ENCODE measurements around the gene SSU72.
"Not testable (repeated sequence)": the region's sequence is repeated elsewhere in the genome, so short reads cannot be mapped to it uniquely, and the experiment has no call there.

SSU72 gene

DNA sequence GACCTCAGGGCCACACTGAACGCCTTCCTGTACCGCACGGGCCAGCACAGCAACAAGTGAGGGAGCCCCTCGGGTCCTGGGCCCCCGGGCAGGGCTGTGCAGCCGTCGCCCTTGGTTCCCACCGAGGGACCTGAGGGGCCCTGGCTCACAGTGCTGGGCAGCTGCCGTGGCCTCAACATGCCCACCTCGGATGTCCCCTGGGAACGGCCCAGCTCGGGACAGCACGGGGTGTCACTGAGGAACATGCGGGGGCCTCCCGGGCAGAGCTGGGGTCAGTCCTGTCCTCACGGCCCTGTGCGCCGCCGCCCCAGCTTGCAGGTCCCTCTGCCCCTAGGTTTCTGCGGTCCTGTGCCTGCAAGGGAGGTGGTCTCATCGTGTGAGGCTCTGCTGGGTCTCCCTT lies 48.2 kb downstream of the SSU72 start:
- not testable (repeated sequence) for DNase-seq (ENCODE audit: low read depth)

DNA sequence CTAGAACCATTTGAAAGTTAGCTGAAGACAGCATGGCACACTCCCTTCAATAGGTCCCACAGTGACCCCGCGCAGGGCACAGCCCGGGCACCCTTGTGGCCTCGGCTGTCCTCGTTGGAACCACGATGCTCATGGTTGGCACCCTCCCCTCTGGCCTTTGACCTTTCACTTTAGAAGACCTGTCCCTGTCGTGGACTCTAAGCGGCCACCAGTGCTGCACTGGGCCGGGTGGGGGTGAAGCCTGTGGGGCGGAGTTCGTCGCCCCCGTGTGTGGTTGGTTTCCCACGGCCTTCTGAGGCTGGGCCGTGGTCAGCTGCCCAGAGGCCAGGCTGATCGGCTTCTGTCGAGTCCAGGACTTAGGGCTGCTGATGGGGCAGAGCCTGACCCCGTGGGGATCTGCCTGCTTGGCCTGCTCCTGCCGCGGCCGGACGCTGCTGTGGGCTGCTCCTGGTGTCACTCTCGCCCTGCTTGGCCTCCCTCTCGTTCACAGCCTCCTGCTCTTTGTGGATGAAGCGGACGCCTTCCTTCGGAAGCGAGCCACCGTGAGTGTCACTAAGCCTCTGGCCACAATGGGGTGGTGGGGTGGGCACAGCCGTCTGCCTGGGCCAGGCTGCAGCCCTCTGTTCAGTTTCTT lies 49.8 kb downstream of the SSU72 start:
- DNase-seq (ENCODE audit: low read depth) = not testable (repeated sequence)

DNA sequence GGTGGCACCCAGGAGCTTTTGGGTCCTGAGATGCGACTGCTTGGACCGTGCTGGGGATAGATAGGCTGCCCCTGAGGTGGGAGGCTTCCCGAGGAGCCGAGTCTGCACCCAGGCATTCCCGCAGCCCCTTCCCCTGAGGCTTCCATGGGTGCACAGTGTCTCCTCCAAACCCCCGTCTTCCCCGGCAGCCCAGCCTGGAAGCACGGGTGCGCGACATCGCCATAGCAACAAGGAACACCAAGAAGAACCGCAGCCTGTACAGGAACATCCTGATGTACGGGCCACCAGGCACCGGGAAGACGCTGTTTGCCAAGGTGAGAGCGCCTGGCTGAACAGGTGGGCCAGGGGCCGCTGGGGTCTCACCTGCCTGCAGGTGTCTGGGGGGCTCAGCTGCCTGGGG lies 51.0 kb downstream of the SSU72 start:
- DNase-seq (ENCODE audit: low read depth) = not testable (repeated sequence)

DNA sequence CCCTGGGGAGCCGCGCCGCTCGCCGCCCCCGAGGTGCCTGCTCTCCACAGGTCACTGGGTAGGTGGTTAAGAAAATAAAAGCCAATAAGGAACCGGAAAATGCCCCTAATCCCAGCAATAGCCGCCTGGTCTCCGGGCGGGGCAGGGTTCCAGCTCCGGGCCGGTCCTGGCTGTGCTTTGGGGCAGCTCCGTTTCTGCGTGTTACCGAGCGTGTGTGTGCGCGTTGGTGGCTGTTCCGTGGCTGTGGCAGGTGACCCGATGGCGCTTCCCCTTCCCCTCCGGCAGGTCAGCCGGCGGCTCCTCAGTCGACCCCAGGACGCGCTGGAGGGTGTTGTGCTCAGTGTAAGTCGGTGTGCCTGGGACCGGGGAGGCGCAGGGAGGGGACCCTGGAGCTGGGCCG lies 51.4 kb downstream of the SSU72 start:
- DNase-seq (ENCODE audit: low read depth) = not testable (repeated sequence)

DNA sequence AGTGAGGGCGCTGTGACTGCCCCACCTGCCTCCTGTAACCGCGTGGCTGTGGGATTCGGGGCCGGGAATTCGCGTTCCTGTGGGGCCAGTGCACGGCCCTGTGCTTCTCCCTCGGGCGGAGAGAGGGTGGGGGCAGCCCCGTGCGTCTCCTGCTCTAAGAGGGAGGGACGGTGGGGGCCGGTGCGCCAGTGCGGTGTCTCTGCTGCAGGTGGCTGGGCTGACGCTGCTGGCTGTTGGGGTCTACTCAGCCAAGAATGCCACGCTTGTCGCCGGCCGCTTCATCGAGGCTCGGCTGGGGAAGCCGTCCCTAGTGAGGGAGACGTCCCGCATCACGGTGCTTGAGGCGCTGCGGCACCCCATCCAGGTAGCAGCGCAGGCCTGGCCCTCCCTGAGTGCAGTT lies 52.1 kb downstream of the SSU72 start:
- DNase-seq (ENCODE audit: low read depth) = not testable (repeated sequence)

DNA sequence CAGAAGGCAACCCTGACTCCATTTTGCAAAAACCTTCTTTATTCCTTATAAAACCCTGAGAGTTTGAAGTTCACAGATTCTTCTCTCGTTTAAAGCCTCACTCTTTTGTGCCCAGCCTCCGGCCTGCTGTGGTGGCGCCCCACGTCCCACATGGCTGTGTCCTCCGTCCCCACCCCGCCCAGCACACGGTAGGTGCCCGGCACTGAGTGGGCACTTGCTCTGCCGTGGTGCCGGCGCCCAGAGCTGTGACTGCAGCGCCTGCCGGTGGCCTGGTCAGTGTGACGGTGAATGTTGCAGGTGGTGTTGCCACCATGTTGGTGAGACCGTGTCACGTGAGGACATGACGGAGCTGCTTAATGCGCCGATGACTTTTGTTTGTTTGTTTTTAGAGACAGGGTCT lies 53.3 kb downstream of the SSU72 start:
- no peak for DNase-seq (ENCODE audit: low read depth)

DNA sequence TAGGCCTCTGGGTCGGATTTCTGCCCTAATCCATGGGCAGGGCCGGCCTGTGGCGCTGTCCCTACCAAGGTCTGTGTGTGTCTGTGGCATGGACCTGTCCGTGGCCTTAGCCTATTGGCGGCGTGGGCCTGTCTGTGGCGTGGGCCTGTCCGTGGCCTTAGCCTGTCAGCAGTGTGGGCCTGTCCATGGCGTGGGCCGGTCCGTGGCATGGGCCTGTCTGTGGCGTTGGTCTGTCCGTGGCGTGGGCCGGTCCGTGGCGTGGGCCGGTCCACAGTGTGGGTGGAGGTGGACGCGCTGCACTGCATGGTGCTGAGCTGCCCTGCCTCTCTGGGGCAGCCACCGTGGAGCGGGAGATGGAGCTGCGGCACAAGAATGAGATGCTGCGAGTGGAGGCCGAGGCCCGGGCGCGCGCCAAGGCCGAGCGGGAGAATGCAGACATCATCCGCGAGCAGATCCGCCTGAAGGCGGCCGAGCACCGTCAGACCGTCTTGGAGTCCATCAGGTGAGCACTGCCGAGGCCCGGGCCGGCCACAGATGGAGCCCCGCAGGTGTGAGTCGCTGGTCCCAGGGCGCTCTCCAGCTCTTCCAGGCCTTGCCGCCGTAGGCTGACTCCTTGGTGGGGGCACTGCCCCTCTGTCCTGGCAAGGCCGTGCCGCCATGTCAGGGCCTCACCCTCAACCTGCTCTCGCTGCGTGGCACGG lies 54.7 kb downstream of the SSU72 start:
- DNase-seq (ENCODE audit: low read depth) = not testable (repeated sequence)

DNA sequence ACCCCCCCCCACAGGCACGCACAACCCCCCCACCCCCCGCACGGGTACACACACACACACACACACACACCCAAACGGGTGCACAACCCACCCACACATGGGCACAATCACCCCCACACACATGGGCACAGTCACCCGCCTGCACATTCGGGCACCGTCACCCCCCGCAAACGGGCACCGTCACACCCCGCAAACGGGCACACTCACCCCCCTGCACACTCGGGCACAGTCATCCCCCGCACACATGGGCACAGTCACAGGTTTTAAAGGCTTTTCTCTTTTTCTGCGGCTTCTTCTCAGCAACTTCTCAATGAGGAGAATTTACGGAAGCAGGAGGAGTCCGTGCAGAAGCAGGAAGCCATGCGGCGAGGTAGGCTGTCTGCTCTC lies 56.0 kb downstream of the SSU72 start:
- DNase-seq (ENCODE audit: low read depth) = not testable (repeated sequence)

DNA sequence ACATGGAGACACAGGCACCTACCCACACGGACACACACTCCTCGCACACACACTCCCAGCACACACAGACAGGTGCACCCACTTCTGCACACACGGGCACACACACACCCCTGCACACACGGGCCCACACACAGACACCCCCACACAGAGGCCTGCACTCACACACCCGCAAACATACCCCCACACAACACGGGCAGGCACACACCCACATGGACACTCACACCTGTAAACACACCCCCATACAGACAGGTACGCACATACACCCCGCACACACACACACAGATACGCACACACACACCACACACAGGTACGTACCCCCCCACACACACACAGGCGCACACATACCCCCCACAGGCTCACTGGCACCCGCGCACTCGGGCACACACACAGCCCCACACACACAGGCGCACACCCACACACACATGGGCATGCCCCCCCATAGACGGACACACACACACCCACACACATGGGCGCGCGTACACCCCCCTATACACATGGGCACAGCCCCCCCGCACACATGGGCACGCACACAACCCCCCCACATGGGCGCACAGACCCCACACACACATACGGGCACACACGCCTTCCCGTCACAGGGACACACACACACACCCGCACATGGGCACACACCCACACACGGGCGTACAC lies 56.6 kb downstream of the SSU72 start:
- no peak for DNase-seq (ENCODE audit: low read depth)

DNA sequence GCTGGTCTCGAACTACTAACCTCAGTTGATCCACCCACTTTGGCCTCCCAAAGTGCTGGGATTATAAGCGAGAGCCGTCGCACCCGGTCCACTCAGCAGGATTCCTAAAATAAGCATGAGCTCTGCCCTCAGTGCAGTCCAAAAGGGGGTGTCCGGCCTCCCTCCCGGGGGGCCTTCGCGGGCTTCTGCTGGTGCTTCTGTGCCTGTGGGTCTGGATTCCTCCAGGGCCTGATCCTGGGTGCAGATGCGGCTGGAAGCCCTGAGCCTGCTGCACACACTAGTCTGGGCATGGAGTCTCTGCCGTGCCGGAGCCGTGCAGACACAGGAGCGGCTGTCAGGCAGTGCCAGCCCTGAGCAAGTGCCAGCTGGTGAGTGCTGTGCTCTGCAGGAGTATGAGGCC lies 57.7 kb downstream of the SSU72 start:
- DNase-seq (ENCODE audit: low read depth) = not testable (repeated sequence)

DNA sequence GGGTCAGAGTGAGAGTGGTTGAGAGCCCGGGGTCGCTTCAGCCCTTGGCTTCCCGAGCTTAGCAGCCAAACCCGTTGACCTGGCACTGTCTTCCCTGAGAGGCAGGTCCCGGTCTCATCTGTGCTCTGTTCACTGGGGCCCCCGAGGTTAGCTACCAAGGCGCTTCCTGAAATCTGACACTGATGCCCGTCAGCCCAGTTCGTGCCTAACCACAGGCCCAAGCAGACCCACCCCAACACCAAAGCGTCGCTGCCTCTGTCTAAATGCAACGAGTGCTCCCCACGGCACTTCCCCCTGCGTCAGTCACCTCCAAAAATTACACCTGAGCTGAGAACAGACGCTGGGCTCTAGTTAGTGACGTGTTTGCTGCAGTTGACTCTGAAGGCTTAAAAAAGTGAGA lies 60.3 kb downstream of the SSU72 start:
- not testable (repeated sequence) for DNase-seq (ENCODE audit: low read depth)

DNA sequence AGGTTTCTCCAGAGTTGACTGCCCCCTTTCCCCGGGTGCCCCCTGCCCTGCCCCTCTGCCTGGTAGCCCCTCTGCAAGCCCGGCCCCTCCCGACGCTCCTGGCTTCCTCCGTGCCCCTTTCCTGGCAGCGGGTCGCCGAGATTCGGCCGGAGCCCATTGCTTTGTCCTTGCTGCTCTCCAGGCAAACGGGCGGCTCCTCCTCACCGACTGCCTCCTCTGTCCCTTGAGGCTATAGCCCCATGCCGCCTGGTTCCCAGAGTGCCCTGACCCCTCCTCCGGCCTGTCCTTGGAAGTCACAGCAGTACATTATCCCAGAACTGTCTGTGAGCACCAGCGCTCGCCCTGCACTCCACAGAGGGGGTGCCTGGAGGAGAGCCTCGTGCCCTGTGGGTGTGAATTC lies 61.0 kb downstream of the SSU72 start:
- DNase-seq (ENCODE audit: low read depth) = not testable (repeated sequence)

DNA sequence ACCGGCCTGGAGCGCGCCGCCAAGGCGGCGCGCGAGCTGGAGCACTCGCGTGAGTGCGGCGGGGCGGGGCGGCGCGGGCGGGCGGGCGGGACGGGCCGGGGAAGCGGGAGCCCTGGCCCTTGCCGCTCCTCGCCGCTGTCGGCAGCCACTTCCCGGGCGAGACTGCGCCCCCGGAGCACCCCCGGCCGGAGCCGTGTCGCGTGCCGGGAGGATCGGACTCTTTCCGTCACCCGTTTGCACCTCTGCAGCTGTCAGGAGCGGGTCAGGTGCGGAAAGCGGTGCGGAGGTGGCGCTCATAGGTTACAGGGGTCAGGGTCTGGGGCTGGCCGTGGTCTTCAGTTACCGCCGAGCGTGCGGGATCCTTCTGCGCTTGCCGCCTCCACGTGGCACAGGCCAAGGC lies 62.2 kb downstream of the SSU72 start:
- peak; percentile 12 for DNase-seq (ENCODE audit: low read depth)

DNA sequence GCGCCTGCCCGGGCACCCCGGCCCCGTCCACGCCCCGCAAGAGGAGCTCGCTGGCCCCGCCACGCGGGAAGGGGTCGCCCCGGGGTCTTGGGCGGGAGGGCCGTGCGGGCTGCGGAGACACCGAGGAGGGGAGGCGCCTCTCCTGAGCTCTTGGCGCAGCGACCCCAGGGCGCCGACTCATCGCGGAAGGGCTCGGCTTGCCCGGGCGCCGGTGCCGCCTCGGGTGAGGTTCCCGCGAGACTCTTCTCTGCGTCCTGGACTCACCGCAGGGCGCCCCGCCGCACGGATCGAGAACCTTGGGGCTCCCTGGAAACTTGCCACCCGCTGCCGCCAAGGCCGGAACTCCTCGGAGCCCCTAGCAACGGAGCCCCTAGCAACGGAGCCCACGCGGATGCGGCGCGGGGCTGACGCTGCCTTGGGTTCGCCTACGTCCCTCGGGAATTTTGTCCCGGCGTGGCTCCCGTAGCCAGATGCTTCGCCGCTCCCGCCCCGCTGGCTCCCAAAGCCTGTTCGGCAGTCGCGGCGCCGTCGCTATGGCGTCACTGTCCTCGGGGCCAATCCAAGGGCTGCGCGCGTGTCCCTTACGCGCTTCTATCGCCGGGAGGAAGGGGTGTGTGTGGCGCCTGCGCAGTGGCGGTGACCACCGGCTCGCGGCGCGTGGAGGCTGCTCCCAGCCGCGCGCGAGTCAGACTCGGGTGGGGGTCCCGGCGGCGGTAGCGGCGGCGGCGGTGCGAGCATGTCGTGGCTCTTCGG lies 63.0 kb downstream of the SSU72 start, which contains the start of gene ATAD3A:
Gene ATAD3A, plus strand, starts transcription at position 630 of the 753 bp plus-strand sequence. Its CDS starts 107 bp downstream, at position 737.
- DNase-seq (ENCODE audit: low read depth) = peak; percentile 97

DNA sequence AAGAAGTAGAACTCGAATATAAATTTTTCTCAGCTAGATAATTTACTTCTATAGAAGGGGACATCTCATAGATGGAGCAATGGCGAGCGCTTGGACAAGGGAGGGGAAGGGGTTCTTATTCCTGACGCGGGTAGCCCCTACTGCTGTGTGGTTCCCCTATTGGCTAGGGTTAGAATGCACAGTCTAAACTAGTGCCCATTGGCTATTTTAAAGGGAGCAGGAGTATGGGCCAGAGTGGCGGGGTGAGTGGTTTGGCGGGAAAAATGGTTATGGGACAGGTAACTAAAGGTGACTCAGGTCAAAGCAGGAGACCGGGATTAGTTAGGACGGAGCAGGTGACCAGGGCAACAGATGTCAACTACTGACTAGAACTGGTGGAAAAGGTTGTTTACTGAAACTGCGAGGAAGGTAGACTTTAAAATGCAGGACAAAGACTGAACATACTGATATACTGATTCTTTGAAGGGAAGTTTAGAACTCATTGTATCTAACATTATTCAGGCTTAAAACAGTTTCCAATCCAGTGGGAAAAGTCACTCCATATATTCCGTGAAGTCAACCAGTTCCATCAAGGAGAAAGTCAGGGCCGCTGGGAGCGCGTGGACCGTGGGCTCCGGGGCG lies 63.6 kb downstream of the SSU72 start:
- peak; percentile 39 for DNase-seq (ENCODE audit: low read depth)

DNA sequence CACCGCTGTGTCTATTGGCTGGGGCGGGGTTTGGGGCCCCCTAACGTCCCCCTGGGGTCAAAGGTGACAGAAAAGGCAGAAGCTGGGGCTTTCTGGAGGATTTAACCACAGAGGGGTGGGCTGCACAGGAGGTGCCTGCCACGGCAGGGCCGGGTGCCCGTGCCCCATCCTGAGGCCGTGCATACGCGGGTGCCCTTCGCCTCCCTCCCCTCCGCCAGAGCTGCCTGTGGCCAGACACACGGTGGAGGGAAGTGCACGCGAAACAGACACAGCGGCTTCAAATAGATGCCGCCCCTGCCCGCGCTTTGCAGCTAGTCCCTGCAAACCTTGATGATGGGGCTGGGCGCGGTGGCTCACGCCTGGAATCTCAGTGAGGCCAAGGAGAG lies 65.2 kb downstream of the SSU72 start:
- DNase-seq (ENCODE audit: low read depth) = not testable (repeated sequence)

DNA sequence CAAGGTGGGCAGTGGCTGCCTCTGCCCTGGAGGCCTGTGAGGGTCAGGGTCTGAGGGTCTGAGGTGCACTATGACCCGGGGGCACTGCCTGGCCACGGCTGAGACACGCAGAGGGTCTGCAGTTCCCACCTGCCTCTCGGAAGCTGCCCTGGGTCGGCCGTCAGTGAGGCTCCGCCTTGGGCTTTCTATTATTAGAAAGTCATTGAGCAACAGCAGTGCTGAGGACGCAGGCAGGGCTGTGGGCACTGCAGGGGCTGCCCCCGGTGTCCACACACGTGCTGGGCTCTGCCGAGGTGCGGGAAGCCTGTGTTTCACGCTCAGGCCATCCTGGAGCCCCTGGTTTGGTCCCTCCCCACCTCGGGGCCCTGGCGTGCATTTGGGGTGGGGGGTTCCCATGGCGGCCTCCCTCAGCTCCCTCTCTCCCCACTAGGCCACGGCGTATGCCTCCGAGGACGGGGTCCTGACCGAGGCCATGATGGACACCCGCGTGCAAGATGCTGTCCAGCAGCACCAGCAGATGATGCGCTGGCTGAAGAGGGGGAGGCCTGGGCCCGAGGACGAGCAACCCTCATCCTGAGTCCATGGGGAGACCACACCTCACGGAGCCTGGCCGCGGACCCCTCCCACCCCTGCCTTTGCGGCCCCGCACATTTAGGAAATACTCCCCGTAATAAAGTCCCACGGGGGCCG lies 65.7 kb downstream of the SSU72 start:
- not testable (repeated sequence) for DNase-seq (ENCODE audit: low read depth)

DNA sequence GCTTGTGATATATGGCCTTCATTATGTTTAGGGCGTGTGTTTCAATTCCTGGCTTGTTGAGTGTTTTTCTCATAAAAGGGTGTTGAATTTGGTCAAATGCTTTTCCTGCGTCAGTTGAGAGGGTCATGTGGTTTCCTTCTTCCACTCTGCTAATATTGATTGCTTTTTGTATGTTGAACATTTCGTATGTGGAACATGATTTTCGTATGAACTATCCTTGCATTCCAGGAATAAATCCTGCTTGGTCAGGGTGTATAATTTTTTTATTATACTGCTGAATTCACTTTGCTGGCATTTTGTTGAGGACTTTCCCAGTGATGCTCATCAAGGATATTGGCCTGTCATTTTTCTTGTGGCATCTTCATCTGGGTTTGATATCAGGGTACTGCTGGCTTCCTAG lies 67.4 kb downstream of the SSU72 start:
- no peak for DNase-seq (ENCODE audit: low read depth)

DNA sequence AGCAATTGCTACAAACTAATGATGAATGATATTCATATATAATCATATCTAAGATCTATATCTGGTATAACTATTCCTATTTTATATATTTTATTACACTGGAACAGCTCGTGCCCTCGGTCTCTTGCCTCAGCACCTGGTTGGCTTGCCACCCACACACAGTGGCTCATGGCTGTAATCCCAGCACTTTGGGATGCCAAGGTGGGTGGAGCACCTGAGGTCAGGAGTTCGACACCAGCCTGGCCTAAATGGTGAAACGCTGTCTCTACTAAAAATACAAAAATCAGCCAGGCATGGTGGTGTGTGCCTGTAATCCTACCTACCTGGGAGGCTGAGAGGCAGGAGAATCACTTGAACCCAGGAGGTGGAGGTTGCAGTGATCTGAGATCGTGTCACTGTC lies 68.9 kb downstream of the SSU72 start:
- DNase-seq (ENCODE audit: low read depth) = not testable (repeated sequence)

DNA sequence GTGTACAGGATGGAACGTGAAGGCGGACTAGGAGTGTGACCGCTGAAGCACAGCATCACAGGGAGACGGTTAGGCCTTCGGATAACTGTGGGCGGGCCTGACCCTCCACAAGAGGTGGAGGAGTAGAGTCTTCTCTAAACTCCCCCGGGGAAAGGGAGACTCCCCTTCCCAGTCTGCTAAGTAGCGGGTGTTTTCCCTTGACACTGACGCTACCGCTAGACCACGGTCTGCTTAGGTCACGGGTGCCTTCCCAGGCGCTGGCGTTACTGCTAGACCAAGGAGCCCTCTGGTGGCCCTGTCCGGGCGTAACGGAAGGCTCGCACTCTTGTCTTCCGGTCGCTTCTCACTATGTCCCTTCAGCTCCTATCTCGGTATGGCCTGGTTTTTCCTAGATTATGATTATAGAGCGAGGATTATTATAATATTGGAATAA lies 69.3 kb downstream of the SSU72 start:
- DNase-seq (ENCODE audit: low read depth) = peak; percentile 42

DNA sequence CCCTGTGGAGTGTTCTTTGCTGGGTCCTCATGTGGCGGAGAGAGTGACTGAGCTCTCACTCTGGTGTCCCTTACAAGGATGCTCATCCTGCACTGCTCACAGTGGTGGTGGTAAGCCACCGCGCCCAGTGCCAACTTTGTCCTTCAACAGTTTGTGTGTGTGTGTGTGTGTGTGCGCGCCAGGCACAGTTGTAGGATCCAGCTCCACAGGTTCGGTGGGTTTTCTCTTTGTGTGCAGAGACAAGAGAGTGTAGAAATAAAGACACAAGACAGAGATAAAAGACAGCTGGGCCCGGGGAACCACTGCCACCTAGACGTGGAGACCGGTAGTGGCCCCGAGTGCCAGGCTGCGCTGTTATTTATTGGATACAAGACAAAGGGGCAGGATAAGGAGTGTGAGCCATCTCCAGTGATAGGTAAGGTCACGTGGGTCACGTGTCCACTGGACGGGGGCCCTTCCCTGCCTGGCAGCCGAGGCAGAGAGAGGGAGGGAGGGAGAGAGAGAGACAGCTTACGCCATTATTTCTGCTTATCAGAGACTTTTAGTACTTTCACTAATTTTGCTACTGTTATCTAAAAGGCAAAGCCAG lies 69.8 kb downstream of the SSU72 start:
- peak; percentile 66 for DNase-seq (ENCODE audit: low read depth)

Data from ELR (cell line).